Lung (tissue), 12 donors: ENCODE data around the gene ATG16L1. TPM values are rescaled to one million over a fixed set of nuclear protein-coding genes. Genes with fewer than 3 reads are reported as not detected.

Experiments
- ATAC-seq: fragments of 200-7000 bp; cut with Tn5 transposase; one replicate; pipeline ENCODE4 v1.9.1; 2020; ENCODE audit warnings: moderate number of reproducible peaks; ENCODE audit not compliant: insufficient read depth, low FRiP score
- DNase-seq, 3 donors: peaks; one replicate each; pipeline ENCODE4 v3.0.0-alpha.2; 2013 to 2017
- H3K27ac ChIP-seq, 2 donors: one replicate each; pipeline ENCODE4 v1.5.1; 2013; ENCODE audit warnings: mild to moderate bottlenecking in 2 of 2, moderate library complexity in 2 of 2, control low read depth in 1 of 2, inconsistent platforms in 1 of 2, low read depth in 1 of 2, low read length in 1 of 2
- H3K27me3 ChIP-seq, 3 donors: one replicate each; pipeline ENCODE4 v1.5.1; 2013; ENCODE audit warnings: low read length in 2 of 3; ENCODE audit not compliant: control insufficient read depth in 3 of 3, insufficient read depth in 3 of 3
- H3K36me3 ChIP-seq, 4 donors: one replicate each; pipeline ENCODE4 v1.5.1; 2013; ENCODE audit warnings: low read length in 4 of 4, mild to moderate bottlenecking in 1 of 4, moderate library complexity in 1 of 4; ENCODE audit not compliant: control insufficient read depth in 4 of 4, insufficient read depth in 4 of 4
- H3K4me1 ChIP-seq, 5 donors: one replicate each; pipeline ENCODE4 v1.5.1; 2013; ENCODE audit warnings: low read length in 5 of 5, mild to moderate bottlenecking in 2 of 5, moderate library complexity in 1 of 5; ENCODE audit not compliant: control insufficient read depth in 5 of 5, insufficient read depth in 5 of 5
- H3K4me3 ChIP-seq: one replicate; pipeline ENCODE4 v1.5.1; 2013; ENCODE audit warnings: mild to moderate bottlenecking, control low read depth, moderate library complexity
- H3K9ac ChIP-seq, 2 donors: one replicate each; pipeline ENCODE4 v1.5.1; 2013; ENCODE audit warnings: low read length in 2 of 2, control low read depth in 1 of 2; ENCODE audit not compliant: insufficient read depth in 1 of 2
- H3K9me3 ChIP-seq, 4 donors: one replicate each; pipeline ENCODE4 v1.5.1; 2013; ENCODE audit warnings: low read length in 3 of 4, mild to moderate bottlenecking in 1 of 4, moderate library complexity in 1 of 4; ENCODE audit not compliant: control insufficient read depth in 4 of 4, insufficient read depth in 3 of 4
- CTCF ChIP-seq: IDR thresholded peaks from 2 replicates; pipeline ENCODE4 v1.5.1; 2012; ENCODE audit warnings: mild to moderate bottlenecking; ENCODE audit errors: control extremely low read depth, extremely low read depth
- WGBS, 2 donors: extraction: QIAGEN DNeasy Blood & Tissue Kit; methylation state at CpG; one replicate each; pipeline ENCODE4 v1.1.7; 2013; 5-methylcytosine and 5-hydroxymethylcytosine counted together
- polyA plus RNA-seq, 2 donors: library from polyadenylated mRNA; stranded (reverse); fragments of 200-250 nt; gene quantifications; one replicate each; pipeline ENCODE4 v1.2.1, GENCODE V29; 2013
- total RNA-seq, 2 donors: library from RNA; depleted of rRNA in 1 of 2; stranded (reverse); fragments of >200 nt in 1 of 2; gene quantifications; one replicate each; pipeline ENCODE4 v1.2.1, GENCODE V29; 2014 to 2021
- donor health status: control.
- donor health status: control.
- donor health status: Bipolar disorder and iron deficiency.
- donor health status: healthy.
- donor health status: DM: yes; HTN: yes; CAD: no.

ATG16L1 gene
- total and polyA plus RNA-seq, 4 donors: 10.9 to 37.0 (median 20.3) TPM

DNA sequence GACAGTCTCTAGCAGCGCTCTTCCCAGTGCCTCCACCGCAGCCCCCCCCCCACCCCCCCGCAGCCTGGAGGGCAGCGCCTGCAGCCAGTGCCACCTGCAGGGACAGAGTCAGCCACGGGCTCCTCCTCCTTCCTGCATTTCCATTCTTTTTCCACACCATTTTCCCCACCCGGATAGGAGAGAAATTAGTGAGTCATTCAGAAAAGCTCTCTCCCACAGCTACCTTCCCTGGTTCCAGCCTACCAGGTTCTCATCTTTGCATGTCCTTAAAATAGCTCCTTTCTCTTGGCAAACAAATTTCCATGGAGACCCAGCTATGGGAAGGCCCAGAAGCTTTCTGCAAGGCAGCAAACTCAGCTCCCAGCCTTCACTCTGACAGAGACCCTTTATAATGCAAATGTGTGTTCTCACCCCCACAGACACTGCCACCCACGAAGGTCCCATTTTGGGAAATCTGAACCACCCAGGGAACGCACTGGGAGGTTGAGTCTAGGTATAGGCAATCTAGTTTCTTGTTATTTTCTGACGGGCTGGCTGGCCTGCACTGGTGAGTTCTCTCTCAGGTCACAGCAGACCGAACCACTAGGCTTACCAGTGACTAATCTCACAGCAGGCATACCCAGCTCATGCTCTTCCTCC lies 41.8 kb upstream of the ATG16L1 start:
- H3K36me3 ChIP-seq: peaks cover 0 to 5% (median 0%) of the 10 kb centered on the region in 4 donors
- no peak for ATAC-seq
- peaks cover 4 to 10% (median 8%) of the 10 kb centered on the region in 5 donors for H3K4me1 ChIP-seq
- peak in 1 of 3 donors; percentile 10 for DNase-seq
- H3K9me3 ChIP-seq: no peaks in the 10 kb centered on the region
- no peak overlapping the region for H3K4me3 ChIP-seq
- WGBS, 2 donors: 50 to 63% methylated on average over 7 to 10 of the region's 10 CpGs
- no peak overlapping the region for H3K9ac ChIP-seq
- H3K27ac ChIP-seq: no peak overlapping the region
- TF ChIP-seq CTCF: no peak
- no peaks in the 10 kb centered on the region for H3K27me3 ChIP-seq

DNA sequence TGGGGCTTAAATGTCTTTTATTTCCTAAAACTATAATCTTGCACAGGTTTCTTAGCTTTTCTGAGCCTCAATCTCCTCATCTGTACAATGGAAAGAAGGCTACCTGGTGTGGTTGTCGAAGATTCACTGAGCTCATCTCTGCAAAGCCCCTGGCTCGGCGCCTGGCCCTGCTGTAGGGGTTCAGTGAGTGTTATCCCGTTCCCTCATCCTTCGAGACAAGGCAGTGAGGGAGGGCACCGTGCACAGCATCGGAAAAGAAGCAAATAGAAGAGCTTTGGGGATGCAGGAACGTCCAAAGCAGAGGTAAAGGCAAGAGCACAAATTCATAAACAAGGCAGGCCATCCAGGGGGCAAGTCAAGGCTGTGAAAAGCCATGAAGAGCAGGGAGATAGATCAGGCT lies 41.2 kb upstream of the ATG16L1 start:
- 96% methylated on average over 8 of the region's 8 CpGs for WGBS, 2 donors
- H3K4me3 ChIP-seq: no peak overlapping the region
- H3K9me3 ChIP-seq: no peaks in the 10 kb centered on the region
- ATAC-seq: no peak
- DNase-seq: no peak
- peaks cover 0 to 3% (median 0%) of the 10 kb centered on the region in 4 donors for H3K36me3 ChIP-seq
- TF ChIP-seq CTCF: no peak
- no peaks in the 10 kb centered on the region for H3K27me3 ChIP-seq
- H3K4me1 ChIP-seq: peaks cover 4 to 10% (median 8%) of the 10 kb centered on the region in 5 donors
- no peak overlapping the region for H3K27ac ChIP-seq
- H3K9ac ChIP-seq: no peak overlapping the region

- 58 to 64% methylated on average over 18 of the region's 18 CpGs for WGBS, 2 donors
- H3K4me3 ChIP-seq: no peak overlapping the region
These were observed 40.5 kb upstream of the ATG16L1 start for GRCh38 chr2:233210843-233211547.

More at GRCh38 chr2:233210843-233211547, 40.5 kb upstream of the ATG16L1 start:
- Histone ChIP-seq H3K4me1 (peaks cover 4 to 10% (median 8%) of the 10 kb centered on the region in 5 donors), H3K27ac (no peak overlapping the region), H3K9ac (no peak overlapping the region), H3K9me3 (no peaks in the 10 kb centered on the region), H3K36me3 (peaks cover 0 to 3% (median 0%) of the 10 kb centered on the region in 4 donors), H3K27me3 (no peaks in the 10 kb centered on the region)
- TF ChIP-seq CTCF: no peak
- peak; percentile 65 for ATAC-seq
- peak; percentile 70 to 85 (median 79) for DNase-seq
